ENCODE measurements around the gene TCERG1L.

DNA sequence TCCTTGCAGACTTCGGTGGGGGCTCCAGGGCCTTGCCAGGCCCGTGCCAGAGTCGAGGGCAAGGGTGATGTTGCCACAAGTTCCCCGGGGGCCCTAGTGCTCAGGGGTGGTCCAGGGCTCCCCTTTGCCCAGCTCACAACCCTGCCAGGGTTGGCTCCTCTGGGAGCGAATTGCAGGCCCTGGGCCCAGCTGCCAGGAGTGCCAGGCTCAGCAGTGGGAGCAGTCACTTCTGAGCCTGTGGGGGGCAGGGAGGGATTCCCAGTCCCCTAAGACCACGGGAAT, 43.8 kb downstream of the TCERG1L start:
- no peak for TF ChIP-seq POLR2AphosphoS5 (IDR thresholded peaks at IDR 0.05; ENCODE audit: low read depth)
- TF ChIP-seq, protein P1, sequence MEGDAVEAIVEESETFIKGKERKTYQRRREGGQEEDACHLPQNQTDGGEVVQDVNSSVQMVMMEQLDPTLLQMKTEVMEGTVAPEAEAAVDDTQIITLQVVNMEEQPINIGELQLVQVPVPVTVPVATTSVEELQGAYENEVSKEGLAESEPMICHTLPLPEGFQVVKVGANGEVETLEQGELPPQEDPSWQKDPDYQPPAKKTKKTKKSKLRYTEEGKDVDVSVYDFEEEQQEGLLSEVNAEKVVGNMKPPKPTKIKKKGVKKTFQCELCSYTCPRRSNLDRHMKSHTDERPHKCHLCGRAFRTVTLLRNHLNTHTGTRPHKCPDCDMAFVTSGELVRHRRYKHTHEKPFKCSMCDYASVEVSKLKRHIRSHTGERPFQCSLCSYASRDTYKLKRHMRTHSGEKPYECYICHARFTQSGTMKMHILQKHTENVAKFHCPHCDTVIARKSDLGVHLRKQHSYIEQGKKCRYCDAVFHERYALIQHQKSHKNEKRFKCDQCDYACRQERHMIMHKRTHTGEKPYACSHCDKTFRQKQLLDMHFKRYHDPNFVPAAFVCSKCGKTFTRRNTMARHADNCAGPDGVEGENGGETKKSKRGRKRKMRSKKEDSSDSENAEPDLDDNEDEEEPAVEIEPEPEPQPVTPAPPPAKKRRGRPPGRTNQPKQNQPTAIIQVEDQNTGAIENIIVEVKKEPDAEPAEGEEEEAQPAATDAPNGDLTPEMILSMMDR (IDR thresholded peaks at IDR 0.05; ENCODE audit: insufficient read depth, low read length): no peak
